Measurements from ENCODE around the gene IL10RB.

Gene IL10RB

GRCh38 chr21:33286600-33287456, 20.7 kb downstream of the IL10RB start:
- in situ Hi-C loops (cut with MboI; ENCODE audit: low pct_unique_long_range_greater_than_20kb, low sequenced_read_pairs, unreplicated experiment): no loop called here
- TF ChIP-seq CTCF (IDR thresholded peaks at IDR 0.05; ENCODE audit: extremely low read depth, insufficient read depth, missing control alignments): no peak
- no peak for DNase-seq (ENCODE audit: low spot score)

- in situ Hi-C loops (cut with MboI; ENCODE audit: low pct_unique_long_range_greater_than_20kb, low sequenced_read_pairs, unreplicated experiment): no loop called here
- DNase-seq (ENCODE audit: low spot score): no peak
- no peak for TF ChIP-seq CTCF (IDR thresholded peaks at IDR 0.05; ENCODE audit: extremely low read depth, insufficient read depth, missing control alignments)
These were observed 23.1 kb downstream of the IL10RB start for GRCh38 chr21:33289199-33289819.

GRCh38 chr21:33290441-33290840, 24.3 kb downstream of the IL10RB start:
- no peak for DNase-seq (ENCODE audit: low spot score)
- no peak for TF ChIP-seq CTCF (IDR thresholded peaks at IDR 0.05; ENCODE audit: extremely low read depth, insufficient read depth, missing control alignments)
- in situ Hi-C loops (cut with MboI; ENCODE audit: low pct_unique_long_range_greater_than_20kb, low sequenced_read_pairs, unreplicated experiment): no loop called here

GRCh38 chr21:33291686-33292085, 25.5 kb downstream of the IL10RB start:
- in situ Hi-C loops (cut with MboI; ENCODE audit: low pct_unique_long_range_greater_than_20kb, low sequenced_read_pairs, unreplicated experiment): no loop called here
- no peak for TF ChIP-seq CTCF (IDR thresholded peaks at IDR 0.05; ENCODE audit: extremely low read depth, insufficient read depth, missing control alignments)
- DNase-seq (ENCODE audit: low spot score): no peak

- no peak for TF ChIP-seq CTCF (IDR thresholded peaks at IDR 0.05; ENCODE audit: extremely low read depth, insufficient read depth, missing control alignments)
- DNase-seq (ENCODE audit: low spot score): no peak
- in situ Hi-C loops (cut with MboI; ENCODE audit: low pct_unique_long_range_greater_than_20kb, low sequenced_read_pairs, unreplicated experiment): no loop called here
These were observed 26.6 kb downstream of the IL10RB start for GRCh38 chr21:33292724-33293123.

GRCh38 chr21:33293136-33293535, 27.0 kb downstream of the IL10RB start:
- in situ Hi-C loops (cut with MboI; ENCODE audit: low pct_unique_long_range_greater_than_20kb, low sequenced_read_pairs, unreplicated experiment): no loop called here

More at GRCh38 chr21:33293136-33293535, 27.0 kb downstream of the IL10RB start:
- TF ChIP-seq CTCF (IDR thresholded peaks at IDR 0.05; ENCODE audit: extremely low read depth, insufficient read depth, missing control alignments): no peak
- DNase-seq (ENCODE audit: low spot score): no peak
